Neural cell (in vitro differentiated cells): ENCODE results near the gene AFG1L. TPM values are rescaled to one million over a fixed set of nuclear protein-coding genes. Genes with fewer than 3 reads are reported as not detected.

ENCODE experiments used
- H2AFZ ChIP-seq: fragments of 200-600, 300-800 bp; sonication (generic), shearing (Covaris generic); 2 replicates; pipeline ENCODE4 v1.6.0; 2014; ENCODE audit warnings: low read depth, mild to moderate bottlenecking, antibody characterized with exemption, low read length, moderate library complexity
- H3F3A ChIP-seq: fragments of 200-600 bp; shearing (Covaris generic); 2 replicates; pipeline ENCODE4 v1.6.1; 2016; ENCODE audit warnings: mild to moderate bottlenecking, moderate library complexity, mixed read lengths, antibody characterized with exemption, low read length; ENCODE audit not compliant: insufficient read depth, poor library complexity, severe bottlenecking
- H3K27ac ChIP-seq: fragments of 200-600, 300-800 bp; sonication (generic), shearing (Covaris generic); 2 replicates; pipeline ENCODE4 v1.5.1; 2014; ENCODE audit warnings: mild to moderate bottlenecking, low read length, moderate library complexity
- H3K27me3 ChIP-seq: fragments of 300-800, 200-600 bp; sonication (generic), shearing (Covaris generic); 2 replicates; pipeline ENCODE4 v1.6.0; 2014; ENCODE audit warnings: mild to moderate bottlenecking, low read depth, low read length, moderate library complexity; ENCODE audit not compliant: insufficient read depth
- H3K36me3 ChIP-seq: fragments of 300-800, 200-600 bp; sonication (generic), shearing (Covaris generic); 2 replicates; pipeline ENCODE4 v1.5.1; 2014; ENCODE audit warnings: mild to moderate bottlenecking, antibody characterized with exemption, low read length, moderate library complexity; ENCODE audit not compliant: insufficient read depth
- H3K4me2 ChIP-seq: fragments of 300-800, 200-600 bp; sonication (generic), shearing (Covaris generic); 2 replicates; pipeline ENCODE4 v1.6.0; 2014; ENCODE audit warnings: mild to moderate bottlenecking, low read length
- H3K4me3 ChIP-seq: fragments of 300-800, 200-600 bp; sonication (generic), shearing (Covaris generic); 2 replicates; pipeline ENCODE4 v1.5.1; 2014; ENCODE audit warnings: mild to moderate bottlenecking, low read length, moderate library complexity
- H3K79me2 ChIP-seq: fragments of 200-600 bp; shearing (Covaris generic); replicated peaks from 2 replicates; pipeline ENCODE4 v1.6.0; 2014; ENCODE audit warnings: mild to moderate bottlenecking, low read length, moderate library complexity; ENCODE audit not compliant: insufficient read depth
- H3K9ac ChIP-seq: fragments of 300-800, 200-600 bp; sonication (generic), shearing (Covaris generic); 2 replicates; pipeline ENCODE4 v1.6.1; 2016; ENCODE audit warnings: mild to moderate bottlenecking, low read length, mixed read lengths
- H3K9me2 ChIP-seq: fragments of 200-600 bp; shearing (Covaris generic); 2 replicates; pipeline ENCODE4 v1.6.1; 2016; ENCODE audit warnings: mild to moderate bottlenecking, low read length, mixed read lengths; ENCODE audit not compliant: insufficient read depth
- H3K9me3 ChIP-seq: fragments of 200-600, 300-800 bp; sonication (generic), shearing (Covaris generic); 2 replicates; pipeline ENCODE4 v1.6.1; 2016; ENCODE audit warnings: mild to moderate bottlenecking, mixed run types, low read length, moderate library complexity, mixed read lengths
- H4K20me1 ChIP-seq: fragments of 200-600 bp; shearing (Covaris generic); 2 replicates; pipeline ENCODE4 v1.6.1; 2016; ENCODE audit warnings: mild to moderate bottlenecking, mixed run types; ENCODE audit not compliant: insufficient read depth
- CTCF ChIP-seq: fragments of 450-650 bp; IDR thresholded peaks from 2 replicates; pipeline ENCODE4 v1.5.1; 2014; ENCODE audit warnings: antibody characterized with exemption, mild to moderate bottlenecking, moderate library complexity; ENCODE audit not compliant: poor library complexity, severe bottlenecking
- EP300 ChIP-seq: fragments of 450-650 bp; conservative IDR thresholded peaks from 2 replicates; pipeline ENCODE4 v1.6.1; 2014; ENCODE audit warnings: antibody characterized with exemption, mild to moderate bottlenecking, moderate library complexity; ENCODE audit not compliant: poor library complexity, severe bottlenecking
- EZH2 ChIP-seq: fragments of 200-600, 300-800 bp; shearing (Covaris generic), sonication (generic); IDR thresholded peaks from 2 replicates; pipeline ENCODE4 v1.6.1; 2014; ENCODE audit warnings: antibody characterized with exemption, low read length, borderline replicate concordance, mild to moderate bottlenecking; ENCODE audit not compliant: insufficient read depth, poor library complexity, severe bottlenecking
- MXI1 ChIP-seq: fragments of 450-650 bp; conservative IDR thresholded peaks from 2 replicates; pipeline ENCODE4 v1.6.1; 2014; ENCODE audit warnings: antibody characterized with exemption, mild to moderate bottlenecking; ENCODE audit not compliant: poor library complexity, severe bottlenecking
- POLR2AphosphoS5 ChIP-seq: IDR thresholded peaks from 2 replicates; pipeline ENCODE4 v1.6.1; 2012
- RAD21 ChIP-seq: fragments of 450-650 bp; conservative IDR thresholded peaks from 2 replicates; pipeline ENCODE4 v1.6.1; 2014; ENCODE audit warnings: antibody characterized with exemption, mild to moderate bottlenecking, moderate library complexity
- REST ChIP-seq: IDR thresholded peaks from 2 replicates; pipeline ENCODE4 v1.6.1; 2012; ENCODE audit warnings: borderline replicate concordance
- SMC3 ChIP-seq: fragments of 450-650 bp; conservative IDR thresholded peaks from 2 replicates; pipeline ENCODE4 v1.6.1; 2014; ENCODE audit warnings: antibody characterized with exemption, mild to moderate bottlenecking, moderate library complexity; ENCODE audit not compliant: poor library complexity
- TAF1 ChIP-seq: IDR thresholded peaks from 2 replicates; pipeline ENCODE4 v1.6.1; 2012; ENCODE audit warnings: low read depth
- polyA plus RNA-seq: library from polyadenylated mRNA; depleted of rRNA; stranded (reverse); fragments of >200 nt; gene quantifications from 2 replicates; pipeline ENCODE4 v1.2.3, GENCODE V29; 2014

The AFG1L gene
- polyA plus RNA-seq, 1 donor from 2014 or later = 3.3 TPM

DNA sequence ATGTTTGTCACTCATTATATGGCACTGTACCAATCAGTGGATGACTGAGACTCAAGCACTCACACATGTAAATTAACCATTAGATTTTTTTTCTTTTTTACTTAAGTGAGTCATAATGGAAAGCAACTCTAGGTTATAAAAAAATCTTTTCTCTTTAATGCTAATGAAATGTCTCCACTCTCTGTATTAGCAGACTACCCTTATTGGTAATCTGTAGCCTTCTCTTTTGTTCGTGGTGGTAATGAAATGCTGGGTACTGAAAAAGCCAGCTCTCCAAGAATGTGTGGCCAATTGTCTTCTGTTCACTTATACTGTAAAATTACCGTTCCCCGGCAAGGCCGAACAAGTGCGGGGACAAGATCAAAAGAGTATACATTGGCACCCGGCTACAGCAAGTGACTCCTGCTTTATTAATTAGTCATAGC lies 69.0 kb downstream of the AFG1L start:
- Histone ChIP-seq H3K9me2 (no peaks in the 10 kb centered on the region), H3K9ac (no peak overlapping the region), H3K79me2 (no peaks in the 10 kb centered on the region), H3K27ac (no peak overlapping the region), H4K20me1 (no peaks in the 10 kb centered on the region), H3F3A (no peaks in the 10 kb centered on the region), H3K9me3 (no peaks in the 10 kb centered on the region), H2AFZ (no peak overlapping the region), H3K4me2 (no peak overlapping the region), H3K4me3 (no peak overlapping the region), H3K27me3 (no peaks in the 10 kb centered on the region), H3K36me3 (no peaks in the 10 kb centered on the region)
- no peak for TF ChIP-seq POLR2AphosphoS5
- no peak for TF ChIP-seq REST
- no peak for TF ChIP-seq RAD21
- TF ChIP-seq SMC3 = no peak
- no peak for TF ChIP-seq EP300
- TF ChIP-seq TAF1 = no peak
- TF ChIP-seq CTCF = no peak

- Histone ChIP-seq H3K27me3 (no peaks in the 10 kb centered on the region), H3K4me3 (no peak overlapping the region), H4K20me1 (no peaks in the 10 kb centered on the region), H3K9me3 (no peaks in the 10 kb centered on the region), H3K9me2 (no peaks in the 10 kb centered on the region), H3K36me3 (no peaks in the 10 kb centered on the region), H2AFZ (no peak overlapping the region), H3K4me2 (no peak overlapping the region), H3K79me2 (no peaks in the 10 kb centered on the region), H3K27ac (no peak overlapping the region), H3K9ac (no peak overlapping the region), H3F3A (no peaks in the 10 kb centered on the region)
- TF ChIP-seq MXI1 (no peak), RAD21 (no peak), EZH2 (no peak), SMC3 (no peak), EP300 (no peak), REST (no peak), POLR2AphosphoS5 (no peak)
Measured at GRCh38 chr6:108364470-108364869, 69.6 kb downstream of the AFG1L start.
